ENCODE results near the gene KLHL29. TPM values are rescaled to one million over a fixed set of nuclear protein-coding genes. Genes with fewer than 3 reads are reported as not detected.

The KLHL29 gene
- total RNA-seq, 1 experiment from 2014 or later: 7.7 TPM

DNA sequence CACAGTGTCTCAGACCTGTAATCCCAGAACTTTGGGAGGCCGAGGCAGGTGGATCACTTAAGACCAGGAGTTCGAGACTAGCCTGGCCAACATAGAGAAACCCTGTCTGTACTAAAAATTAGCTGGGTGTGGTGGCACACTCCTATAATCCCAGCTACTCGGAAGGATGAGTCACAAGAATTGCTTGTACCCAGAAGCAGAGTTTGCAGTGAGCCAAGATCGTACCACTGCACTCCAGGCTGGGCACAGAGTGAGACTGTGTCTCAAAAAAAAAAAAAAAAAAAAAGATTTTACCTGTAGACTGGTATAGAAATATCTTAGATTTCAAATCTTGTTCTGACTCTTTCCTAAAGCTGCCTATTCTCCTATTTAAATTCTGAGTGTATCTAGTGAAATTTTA is 7.2 kb upstream of the KLHL29 start:
- H3K4me1 ChIP-seq (ENCODE audit: control insufficient read depth, insufficient read depth, low read length): peaks cover 5% of the 10 kb centered on the region; the same call in 1 of the 2 replicates
- POLR2A ChIA-PET: no interaction called here
- in situ Hi-C loops (cut with HindIII; ENCODE audit: low pct_unique_long_range_greater_than_20kb, low sequenced_read_pairs): no loop called here
- no TSS peak for BruUV-seq (replicated peaks)
- TF ChIP-seq, protein P1, sequence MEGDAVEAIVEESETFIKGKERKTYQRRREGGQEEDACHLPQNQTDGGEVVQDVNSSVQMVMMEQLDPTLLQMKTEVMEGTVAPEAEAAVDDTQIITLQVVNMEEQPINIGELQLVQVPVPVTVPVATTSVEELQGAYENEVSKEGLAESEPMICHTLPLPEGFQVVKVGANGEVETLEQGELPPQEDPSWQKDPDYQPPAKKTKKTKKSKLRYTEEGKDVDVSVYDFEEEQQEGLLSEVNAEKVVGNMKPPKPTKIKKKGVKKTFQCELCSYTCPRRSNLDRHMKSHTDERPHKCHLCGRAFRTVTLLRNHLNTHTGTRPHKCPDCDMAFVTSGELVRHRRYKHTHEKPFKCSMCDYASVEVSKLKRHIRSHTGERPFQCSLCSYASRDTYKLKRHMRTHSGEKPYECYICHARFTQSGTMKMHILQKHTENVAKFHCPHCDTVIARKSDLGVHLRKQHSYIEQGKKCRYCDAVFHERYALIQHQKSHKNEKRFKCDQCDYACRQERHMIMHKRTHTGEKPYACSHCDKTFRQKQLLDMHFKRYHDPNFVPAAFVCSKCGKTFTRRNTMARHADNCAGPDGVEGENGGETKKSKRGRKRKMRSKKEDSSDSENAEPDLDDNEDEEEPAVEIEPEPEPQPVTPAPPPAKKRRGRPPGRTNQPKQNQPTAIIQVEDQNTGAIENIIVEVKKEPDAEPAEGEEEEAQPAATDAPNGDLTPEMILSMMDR (IDR thresholded peaks at IDR 0.05): no peak
- no peak for TF ChIP-seq POLR2AphosphoS5 (IDR thresholded peaks at IDR 0.05; ENCODE audit: low read depth, low read length)
- no peak for TF ChIP-seq TCF7L2 (IDR thresholded peaks at IDR 0.05; ENCODE audit: low read depth, low read length)
- TF ChIP-seq, protein P2, sequence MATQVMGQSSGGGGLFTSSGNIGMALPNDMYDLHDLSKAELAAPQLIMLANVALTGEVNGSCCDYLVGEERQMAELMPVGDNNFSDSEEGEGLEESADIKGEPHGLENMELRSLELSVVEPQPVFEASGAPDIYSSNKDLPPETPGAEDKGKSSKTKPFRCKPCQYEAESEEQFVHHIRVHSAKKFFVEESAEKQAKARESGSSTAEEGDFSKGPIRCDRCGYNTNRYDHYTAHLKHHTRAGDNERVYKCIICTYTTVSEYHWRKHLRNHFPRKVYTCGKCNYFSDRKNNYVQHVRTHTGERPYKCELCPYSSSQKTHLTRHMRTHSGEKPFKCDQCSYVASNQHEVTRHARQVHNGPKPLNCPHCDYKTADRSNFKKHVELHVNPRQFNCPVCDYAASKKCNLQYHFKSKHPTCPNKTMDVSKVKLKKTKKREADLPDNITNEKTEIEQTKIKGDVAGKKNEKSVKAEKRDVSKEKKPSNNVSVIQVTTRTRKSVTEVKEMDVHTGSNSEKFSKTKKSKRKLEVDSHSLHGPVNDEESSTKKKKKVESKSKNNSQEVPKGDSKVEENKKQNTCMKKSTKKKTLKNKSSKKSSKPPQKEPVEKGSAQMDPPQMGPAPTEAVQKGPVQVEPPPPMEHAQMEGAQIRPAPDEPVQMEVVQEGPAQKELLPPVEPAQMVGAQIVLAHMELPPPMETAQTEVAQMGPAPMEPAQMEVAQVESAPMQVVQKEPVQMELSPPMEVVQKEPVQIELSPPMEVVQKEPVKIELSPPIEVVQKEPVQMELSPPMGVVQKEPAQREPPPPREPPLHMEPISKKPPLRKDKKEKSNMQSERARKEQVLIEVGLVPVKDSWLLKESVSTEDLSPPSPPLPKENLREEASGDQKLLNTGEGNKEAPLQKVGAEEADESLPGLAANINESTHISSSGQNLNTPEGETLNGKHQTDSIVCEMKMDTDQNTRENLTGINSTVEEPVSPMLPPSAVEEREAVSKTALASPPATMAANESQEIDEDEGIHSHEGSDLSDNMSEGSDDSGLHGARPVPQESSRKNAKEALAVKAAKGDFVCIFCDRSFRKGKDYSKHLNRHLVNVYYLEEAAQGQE (IDR thresholded peaks at IDR 0.05; ENCODE audit: insufficient read depth in 1 of 2, low read depth in 2 of 2, low read length in 1 of 2): no peak
- no peak for TF ChIP-seq SIN3A (IDR thresholded peaks at IDR 0.05; ENCODE audit: borderline replicate concordance, insufficient read depth, low read depth, low read length)
- H3K27ac ChIP-seq (ENCODE audit: low read length): no peak overlapping the region
- H3K36me3 ChIP-seq (ENCODE audit: control insufficient read depth, insufficient read depth, low read length): no peaks in the 10 kb centered on the region
- intact Hi-C loops (cut with micrococcal nuclease; ENCODE audit: unreplicated experiment): no loop called here
- no peak overlapping the region for H3K4me3 ChIP-seq (ENCODE audit: low read depth in 2 of 2, low read length in 2 of 2)
- CTCF ChIA-PET: no interaction called here
- DNase-seq (ENCODE audit: low read depth, low spot score) (no peak), ATAC-seq (no peak)
- no peaks in the 10 kb centered on the region for H3K9me3 ChIP-seq (ENCODE audit: control insufficient read depth, insufficient read depth, low read depth, low read length)
- no peaks in the 10 kb centered on the region for H3K27me3 ChIP-seq (ENCODE audit: control insufficient read depth, insufficient read depth, low read length)

DNA sequence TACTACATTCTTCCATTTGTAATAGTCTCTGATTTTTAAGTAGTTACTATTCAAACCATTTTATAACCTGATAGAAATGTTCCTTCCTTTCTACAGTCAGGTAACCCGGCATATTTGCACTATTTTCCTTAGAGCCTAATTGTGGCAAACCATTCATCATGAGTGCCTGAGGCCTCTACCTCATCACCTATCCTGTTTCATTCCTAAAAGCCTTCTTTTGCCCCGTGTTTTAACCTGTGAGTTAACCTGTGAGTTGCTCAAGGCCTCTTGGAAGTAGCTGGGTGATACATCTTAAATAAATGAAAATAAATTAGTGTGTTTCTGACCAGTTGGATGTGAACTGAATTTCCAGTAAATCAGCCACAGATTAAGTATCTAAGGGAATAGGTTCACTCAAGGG is 6.5 kb upstream of the KLHL29 start:
- in situ Hi-C loops (cut with HindIII; ENCODE audit: low pct_unique_long_range_greater_than_20kb, low sequenced_read_pairs) (no loop called here), intact Hi-C loops (cut with micrococcal nuclease; ENCODE audit: unreplicated experiment) (no loop called here)
- no peak for TF ChIP-seq SIN3A (IDR thresholded peaks at IDR 0.05; ENCODE audit: borderline replicate concordance, insufficient read depth, low read depth, low read length)
- no peak for TF ChIP-seq POLR2AphosphoS5 (IDR thresholded peaks at IDR 0.05; ENCODE audit: low read depth, low read length)
- no peak for TF ChIP-seq TCF7L2 (IDR thresholded peaks at IDR 0.05; ENCODE audit: low read depth, low read length)
- TF ChIP-seq, protein P2 (IDR thresholded peaks at IDR 0.05; ENCODE audit: insufficient read depth in 1 of 2, low read depth in 2 of 2, low read length in 1 of 2): no peak
- TF ChIP-seq, protein P1 (IDR thresholded peaks at IDR 0.05): no peak
- no peaks in the 10 kb centered on the region for H3K27me3 ChIP-seq (ENCODE audit: control insufficient read depth, insufficient read depth, low read length)
- no TSS peak for BruUV-seq (replicated peaks)
- H3K27ac ChIP-seq (ENCODE audit: low read length): no peak overlapping the region
- no peaks in the 10 kb centered on the region for H3K9me3 ChIP-seq (ENCODE audit: control insufficient read depth, insufficient read depth, low read depth, low read length)
- no peak overlapping the region for H3K4me3 ChIP-seq (ENCODE audit: low read depth in 2 of 2, low read length in 2 of 2)
- peaks cover 5% of the 10 kb centered on the region; the same call in 1 of the 2 replicates for H3K4me1 ChIP-seq (ENCODE audit: control insufficient read depth, insufficient read depth, low read length)
- ATAC-seq (no peak), DNase-seq (ENCODE audit: low read depth, low spot score) (no peak)
- H3K36me3 ChIP-seq (ENCODE audit: control insufficient read depth, insufficient read depth, low read length): no peaks in the 10 kb centered on the region
- POLR2A ChIA-PET: no interaction called here
- CTCF ChIA-PET: no interaction called here

Data from Panc1 (cell line).